ENCODE results near the gene AIFM1. TPM values are rescaled to one million over a fixed set of nuclear protein-coding genes. Genes with fewer than 3 reads are reported as not detected.

AIFM1 gene
- total RNA-seq, 1 donor from 2014 or later = 31.3 TPM

DNA sequence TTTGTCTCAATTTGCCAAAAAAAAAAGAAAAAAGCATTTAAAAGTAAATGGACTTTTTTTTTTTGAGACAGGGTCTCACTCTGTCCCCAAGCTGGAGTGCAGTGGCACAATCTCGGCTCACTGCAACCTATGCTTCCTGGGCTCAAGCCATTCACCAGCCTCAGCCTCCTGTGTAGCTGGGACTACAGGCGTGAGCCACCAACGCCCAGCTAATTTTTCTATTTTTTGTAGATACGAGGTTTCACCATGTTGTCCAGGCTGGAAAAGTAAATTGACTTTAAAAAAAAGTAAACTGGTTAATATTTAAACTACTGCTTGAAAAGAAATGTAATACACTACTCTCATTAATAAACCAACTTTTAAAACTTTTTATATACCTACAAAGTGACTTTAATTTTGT lies 5.9 kb downstream of the AIFM1 start:
- Mint-ChIP-seq H3K4me1 (peaks cover 12% of the 10 kb centered on the region), H3K27ac (no peak overlapping the region), H3K36me3 (no peaks in the 10 kb centered on the region), H3K9me3 (peaks cover 8% of the 10 kb centered on the region), H3K4me3 (no peak overlapping the region), H3K27me3 (ENCODE audit: low read depth) (no peaks in the 10 kb centered on the region)
- TF ChIP-seq, protein P1, sequence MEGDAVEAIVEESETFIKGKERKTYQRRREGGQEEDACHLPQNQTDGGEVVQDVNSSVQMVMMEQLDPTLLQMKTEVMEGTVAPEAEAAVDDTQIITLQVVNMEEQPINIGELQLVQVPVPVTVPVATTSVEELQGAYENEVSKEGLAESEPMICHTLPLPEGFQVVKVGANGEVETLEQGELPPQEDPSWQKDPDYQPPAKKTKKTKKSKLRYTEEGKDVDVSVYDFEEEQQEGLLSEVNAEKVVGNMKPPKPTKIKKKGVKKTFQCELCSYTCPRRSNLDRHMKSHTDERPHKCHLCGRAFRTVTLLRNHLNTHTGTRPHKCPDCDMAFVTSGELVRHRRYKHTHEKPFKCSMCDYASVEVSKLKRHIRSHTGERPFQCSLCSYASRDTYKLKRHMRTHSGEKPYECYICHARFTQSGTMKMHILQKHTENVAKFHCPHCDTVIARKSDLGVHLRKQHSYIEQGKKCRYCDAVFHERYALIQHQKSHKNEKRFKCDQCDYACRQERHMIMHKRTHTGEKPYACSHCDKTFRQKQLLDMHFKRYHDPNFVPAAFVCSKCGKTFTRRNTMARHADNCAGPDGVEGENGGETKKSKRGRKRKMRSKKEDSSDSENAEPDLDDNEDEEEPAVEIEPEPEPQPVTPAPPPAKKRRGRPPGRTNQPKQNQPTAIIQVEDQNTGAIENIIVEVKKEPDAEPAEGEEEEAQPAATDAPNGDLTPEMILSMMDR (IDR thresholded peaks at IDR 0.05; ENCODE audit: unreplicated experiment) = no peak
- DNase-seq (ENCODE audit: low spot score in 2 of 2, unreplicated experiment in 2 of 2) = no peak

DNA sequence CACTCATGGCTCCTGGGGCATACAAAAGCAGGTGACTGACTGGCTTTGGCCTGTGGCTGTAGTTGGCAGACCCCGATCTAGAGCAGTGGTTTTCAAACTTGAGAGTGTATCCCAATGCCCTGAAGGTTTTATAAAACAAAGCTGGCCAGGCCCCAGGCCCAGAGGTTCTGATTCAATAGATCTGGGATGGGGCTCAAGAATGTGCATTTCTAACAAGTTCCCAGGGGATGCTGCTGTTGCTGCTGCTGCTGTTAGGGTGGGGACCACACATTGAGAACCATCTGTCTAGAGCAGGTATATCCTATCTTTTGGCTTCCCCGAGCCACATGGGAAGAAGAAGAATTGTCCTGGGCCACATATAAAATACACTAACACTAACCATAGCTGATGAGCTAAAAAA lies 7.3 kb downstream of the AIFM1 start:
- no peak overlapping the region for H3K4me3 Mint-ChIP-seq
- H3K27ac Mint-ChIP-seq = no peak overlapping the region
- no peak for DNase-seq (ENCODE audit: low spot score in 2 of 2, unreplicated experiment in 2 of 2)
- peaks cover 8% of the 10 kb centered on the region for H3K9me3 Mint-ChIP-seq
- TF ChIP-seq, protein P1 (IDR thresholded peaks at IDR 0.05; ENCODE audit: unreplicated experiment) = no peak
- H3K36me3 Mint-ChIP-seq = no peaks in the 10 kb centered on the region
- H3K4me1 Mint-ChIP-seq = peaks cover 7% of the 10 kb centered on the region
- H3K27me3 Mint-ChIP-seq (ENCODE audit: low read depth) = no peaks in the 10 kb centered on the region

DNA sequence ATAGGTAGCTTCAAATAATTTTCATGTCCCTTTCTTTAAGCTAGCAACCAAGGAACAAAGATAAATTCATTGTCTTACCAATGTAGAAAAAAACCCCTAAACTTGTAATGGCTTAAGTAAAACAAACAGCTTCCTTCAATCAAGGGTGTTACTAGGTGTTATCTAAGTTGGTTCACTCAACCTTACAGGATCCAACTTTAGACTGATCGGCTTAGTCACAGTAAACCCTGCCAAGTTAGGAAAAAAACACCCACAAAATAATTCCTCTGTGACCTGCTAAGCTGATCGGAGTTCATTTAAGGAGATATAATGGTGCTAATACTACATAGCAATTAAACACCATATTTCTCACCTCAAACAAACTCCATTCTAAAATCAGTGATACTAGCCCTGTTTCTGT lies 10.1 kb downstream of the AIFM1 start:
- Mint-ChIP-seq H3K4me1 (no peaks in the 10 kb centered on the region), H3K36me3 (no peaks in the 10 kb centered on the region), H3K27me3 (ENCODE audit: low read depth) (no peaks in the 10 kb centered on the region), H3K4me3 (no peak overlapping the region), H3K9me3 (peaks cover 4% of the 10 kb centered on the region), H3K27ac (no peak overlapping the region)
- TF ChIP-seq, protein P1 (IDR thresholded peaks at IDR 0.05; ENCODE audit: unreplicated experiment) = no peak
- no peak for DNase-seq (ENCODE audit: low spot score in 2 of 2, unreplicated experiment in 2 of 2)

DNA sequence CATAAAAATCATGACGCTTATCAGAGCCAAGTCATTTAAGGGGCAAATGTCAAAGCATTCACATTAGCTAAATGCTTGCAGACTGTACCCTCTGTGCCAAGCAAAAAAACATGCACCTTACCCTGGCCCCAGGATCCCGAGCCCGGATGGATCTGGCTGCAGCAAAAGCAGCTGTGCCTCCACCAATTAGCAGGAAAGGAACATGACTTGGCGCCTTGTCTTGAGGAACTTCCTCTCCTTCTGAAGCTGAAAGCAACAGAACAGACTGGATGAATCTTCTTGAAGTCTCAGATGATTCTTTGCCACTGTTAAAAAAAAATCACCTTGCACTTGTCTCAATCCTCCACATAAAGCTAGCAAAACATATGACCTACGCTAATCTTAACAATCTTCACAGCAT lies 18.0 kb downstream of the AIFM1 start:
- TF ChIP-seq, protein P1 (IDR thresholded peaks at IDR 0.05; ENCODE audit: unreplicated experiment) = no peak
- H3K27me3 Mint-ChIP-seq (ENCODE audit: low read depth) = no peaks in the 10 kb centered on the region
- H3K4me3 Mint-ChIP-seq = no peak overlapping the region
- H3K27ac Mint-ChIP-seq = no peak overlapping the region
- peaks cover 27% of the 10 kb centered on the region for H3K36me3 Mint-ChIP-seq
- H3K9me3 Mint-ChIP-seq = peaks cover 19% of the 10 kb centered on the region
- H3K4me1 Mint-ChIP-seq = no peaks in the 10 kb centered on the region
- no peak for DNase-seq (ENCODE audit: low spot score in 2 of 2, unreplicated experiment in 2 of 2)

DNA sequence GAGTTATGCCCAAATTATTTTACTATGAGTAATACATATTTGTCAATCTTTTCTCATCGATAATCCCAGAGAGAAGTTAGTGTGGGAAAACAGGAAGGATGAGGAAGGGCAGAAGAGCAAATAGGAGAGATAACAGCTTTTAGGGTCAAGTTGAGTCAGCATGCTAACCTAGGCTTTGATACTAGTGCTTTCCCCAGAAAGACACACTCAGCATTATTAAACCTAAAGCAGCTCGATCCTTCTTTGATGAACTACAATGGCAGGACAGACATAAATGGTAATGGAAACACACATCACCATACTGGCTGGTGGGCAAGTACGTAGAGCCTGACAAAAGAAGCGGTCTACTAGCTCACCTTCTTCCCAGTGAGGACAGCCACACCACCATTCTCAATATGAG lies 20.5 kb downstream of the AIFM1 start:
- Mint-ChIP-seq H3K27ac (no peak overlapping the region), H3K36me3 (peaks cover 31% of the 10 kb centered on the region)

More for the DNA sequence above, 20.5 kb downstream of the AIFM1 start:
- Mint-ChIP-seq H3K27me3 (ENCODE audit: low read depth) (no peaks in the 10 kb centered on the region), H3K4me3 (no peak overlapping the region), H3K9me3 (peaks cover 26% of the 10 kb centered on the region), H3K4me1 (no peaks in the 10 kb centered on the region)
- no peak for DNase-seq (ENCODE audit: low spot score in 2 of 2, unreplicated experiment in 2 of 2)
- TF ChIP-seq, protein P1 (IDR thresholded peaks at IDR 0.05; ENCODE audit: unreplicated experiment) = no peak
